ENCODE data around the gene ZFP91.

The ZFP91 gene

DNA sequence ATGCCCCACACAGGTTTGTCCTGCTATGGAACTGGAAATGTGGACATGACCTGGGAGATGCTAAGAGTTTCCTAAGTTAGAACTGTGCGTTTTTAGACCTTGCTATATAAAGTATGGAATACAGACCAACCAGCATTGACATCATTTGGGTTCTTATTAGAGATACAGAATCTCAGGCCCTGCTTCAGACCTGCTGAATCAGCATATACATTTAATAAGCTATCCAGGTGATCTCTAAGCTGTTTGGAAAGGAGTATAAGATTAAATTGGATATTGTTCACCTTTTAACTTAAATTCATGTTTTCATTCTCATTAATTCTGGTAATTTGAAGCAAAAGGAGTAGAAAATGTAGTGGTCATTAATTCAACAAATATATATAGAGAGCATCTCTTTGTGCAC, 36.7 kb downstream of the ZFP91 start:
- Histone ChIP-seq H3K4me2 (ENCODE audit: low read depth, low read length, poor library complexity, severe bottlenecking) (no peak overlapping the region), H3K79me2 (ENCODE audit: insufficient read depth, low read length) (peaks cover 10% of the 10 kb centered on the region), H3K9ac (ENCODE audit: low read length) (no peak overlapping the region), H4K20me1 (ENCODE audit: low read depth, low read length) (no peaks in the 10 kb centered on the region), H3K4me3 (ENCODE audit: insufficient read depth, low read length, poor library complexity, severe bottlenecking) (no peak overlapping the region), H3K9me2 (replicated peaks; ENCODE audit: insufficient read depth, low read length) (no peaks in the 10 kb centered on the region), H3K36me3 (ENCODE audit: low read length) (peaks cover 86% of the 10 kb centered on the region), H2AFZ (ENCODE audit: low read depth, low read length, severe bottlenecking) (no peak overlapping the region), H3F3A (ENCODE audit: insufficient read depth) (0 out of 2 replicates have a peak, but pooled peaks cover 2% of the 10 kb centered on the region), H3K9me3 (ENCODE audit: insufficient read depth, low read length) (no peaks in the 10 kb centered on the region), H3K27me3 (ENCODE audit: low read length) (no peaks in the 10 kb centered on the region), H3K27ac (ENCODE audit: low read depth, low read length) (no peak overlapping the region)
- no peak for TF ChIP-seq EZH2phosphoT487 (conservative IDR thresholded peaks at IDR 0.05; ENCODE audit: low read length)
- TF ChIP-seq, protein P1, sequence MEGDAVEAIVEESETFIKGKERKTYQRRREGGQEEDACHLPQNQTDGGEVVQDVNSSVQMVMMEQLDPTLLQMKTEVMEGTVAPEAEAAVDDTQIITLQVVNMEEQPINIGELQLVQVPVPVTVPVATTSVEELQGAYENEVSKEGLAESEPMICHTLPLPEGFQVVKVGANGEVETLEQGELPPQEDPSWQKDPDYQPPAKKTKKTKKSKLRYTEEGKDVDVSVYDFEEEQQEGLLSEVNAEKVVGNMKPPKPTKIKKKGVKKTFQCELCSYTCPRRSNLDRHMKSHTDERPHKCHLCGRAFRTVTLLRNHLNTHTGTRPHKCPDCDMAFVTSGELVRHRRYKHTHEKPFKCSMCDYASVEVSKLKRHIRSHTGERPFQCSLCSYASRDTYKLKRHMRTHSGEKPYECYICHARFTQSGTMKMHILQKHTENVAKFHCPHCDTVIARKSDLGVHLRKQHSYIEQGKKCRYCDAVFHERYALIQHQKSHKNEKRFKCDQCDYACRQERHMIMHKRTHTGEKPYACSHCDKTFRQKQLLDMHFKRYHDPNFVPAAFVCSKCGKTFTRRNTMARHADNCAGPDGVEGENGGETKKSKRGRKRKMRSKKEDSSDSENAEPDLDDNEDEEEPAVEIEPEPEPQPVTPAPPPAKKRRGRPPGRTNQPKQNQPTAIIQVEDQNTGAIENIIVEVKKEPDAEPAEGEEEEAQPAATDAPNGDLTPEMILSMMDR (IDR thresholded peaks at IDR 0.05; ENCODE audit: insufficient read depth, low read length, poor library complexity, severe bottlenecking) = no peak

DNA sequence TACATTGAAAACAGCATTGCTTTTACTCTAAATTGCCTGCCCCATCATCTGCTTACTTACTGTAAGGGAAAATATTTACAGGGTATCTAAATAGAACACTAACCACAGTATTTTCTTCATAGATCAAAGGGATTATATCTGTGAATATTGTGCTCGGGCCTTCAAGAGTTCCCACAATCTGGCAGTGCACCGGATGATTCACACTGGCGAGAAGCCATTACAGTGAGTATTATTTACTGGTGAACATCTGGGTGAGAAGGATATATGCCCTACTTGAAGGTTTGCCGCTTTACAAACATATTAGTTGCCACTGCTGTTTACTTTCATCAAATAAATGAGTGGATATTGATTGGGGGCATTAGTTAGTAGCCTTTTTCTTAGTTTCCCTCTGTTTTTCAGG, 37.7 kb downstream of the ZFP91 start:
- Histone ChIP-seq H3K9me2 (replicated peaks; ENCODE audit: insufficient read depth, low read length) (no peaks in the 10 kb centered on the region), H4K20me1 (ENCODE audit: low read depth, low read length) (no peaks in the 10 kb centered on the region)

DNA sequence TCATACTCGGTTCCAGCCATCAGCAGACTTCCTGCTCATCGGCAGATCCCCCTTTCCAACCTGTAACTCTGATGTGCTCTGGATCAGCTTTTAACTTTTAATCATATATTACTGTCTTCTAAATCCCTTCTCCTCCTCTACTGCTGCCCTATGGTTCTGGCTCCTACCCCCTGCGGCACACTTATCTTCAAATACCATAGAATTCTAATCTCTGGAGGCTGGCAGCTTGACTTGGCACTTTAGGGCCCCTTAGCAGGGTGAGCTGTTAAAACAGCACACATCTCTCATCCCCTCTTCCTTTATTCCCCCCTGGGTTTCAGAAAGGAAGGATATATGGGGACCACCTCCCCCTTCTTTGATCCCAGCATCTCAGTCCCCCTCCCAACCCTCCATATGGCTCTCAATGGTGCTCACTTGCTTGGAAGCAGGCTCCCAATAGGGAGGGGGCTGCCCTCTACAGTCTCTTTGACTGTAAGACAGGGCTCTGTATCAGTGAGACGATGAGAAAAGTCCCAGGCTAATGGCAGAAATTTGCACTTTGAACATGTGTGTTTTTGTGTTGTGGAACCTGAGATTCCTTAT, 39.2 kb downstream of the ZFP91 start:
- TF ChIP-seq, protein P1 (IDR thresholded peaks at IDR 0.05; ENCODE audit: insufficient read depth, low read length, poor library complexity, severe bottlenecking) = no peak
- TF ChIP-seq EZH2phosphoT487 (conservative IDR thresholded peaks at IDR 0.05; ENCODE audit: low read length) = no peak

More for the DNA sequence above, 37.7 kb downstream of the ZFP91 start:
- peaks cover 5% of the 10 kb centered on the region; the same call in 1 of the 2 replicates for H3K79me2 ChIP-seq (ENCODE audit: insufficient read depth, low read length)
- no peak overlapping the region for H3K9ac ChIP-seq (ENCODE audit: low read length)
- H3F3A ChIP-seq (ENCODE audit: insufficient read depth) = no peaks in the 10 kb centered on the region
- peaks cover 83% of the 10 kb centered on the region for H3K36me3 ChIP-seq (ENCODE audit: low read length)
- no peak overlapping the region for H3K27ac ChIP-seq (ENCODE audit: low read depth, low read length)
- TF ChIP-seq EZH2phosphoT487 (conservative IDR thresholded peaks at IDR 0.05; ENCODE audit: low read length) = no peak
- TF ChIP-seq, protein P1 (IDR thresholded peaks at IDR 0.05; ENCODE audit: insufficient read depth, low read length, poor library complexity, severe bottlenecking) = no peak
- no peaks in the 10 kb centered on the region for H3K27me3 ChIP-seq (ENCODE audit: low read length)
- H2AFZ ChIP-seq (ENCODE audit: low read depth, low read length, severe bottlenecking) = no peak overlapping the region
- no peak overlapping the region for H3K4me3 ChIP-seq (ENCODE audit: insufficient read depth, low read length, poor library complexity, severe bottlenecking)
- no peaks in the 10 kb centered on the region for H3K9me3 ChIP-seq (ENCODE audit: insufficient read depth, low read length)
- H3K4me2 ChIP-seq (ENCODE audit: low read depth, low read length, poor library complexity, severe bottlenecking) = no peak overlapping the region

More for the DNA sequence above, 39.2 kb downstream of the ZFP91 start:
- H3K9ac ChIP-seq (ENCODE audit: low read length) = no peak overlapping the region
- no peaks in the 10 kb centered on the region for H3K9me3 ChIP-seq (ENCODE audit: insufficient read depth, low read length)
- no peak overlapping the region for H3K4me3 ChIP-seq (ENCODE audit: insufficient read depth, low read length, poor library complexity, severe bottlenecking)
- H3K79me2 ChIP-seq (ENCODE audit: insufficient read depth, low read length) = peaks cover 5% of the 10 kb centered on the region; the same call in 1 of the 2 replicates
- no peaks in the 10 kb centered on the region for H3K9me2 ChIP-seq (replicated peaks; ENCODE audit: insufficient read depth, low read length)
- H3K36me3 ChIP-seq (ENCODE audit: low read length) = peaks cover 81% of the 10 kb centered on the region
- no peak overlapping the region for H3K4me2 ChIP-seq (ENCODE audit: low read depth, low read length, poor library complexity, severe bottlenecking)
- H3K27ac ChIP-seq (ENCODE audit: low read depth, low read length) = no peak overlapping the region
- H2AFZ ChIP-seq (ENCODE audit: low read depth, low read length, severe bottlenecking) = no peak overlapping the region
- H3F3A ChIP-seq (ENCODE audit: insufficient read depth) = no peaks in the 10 kb centered on the region
- H4K20me1 ChIP-seq (ENCODE audit: low read depth, low read length) = no peaks in the 10 kb centered on the region
- H3K27me3 ChIP-seq (ENCODE audit: low read length) = no peaks in the 10 kb centered on the region

Measured in SU-DHL-6 (cell line).